Measurements from ENCODE around the gene KIAA1614.

GRCh38 chr1:180928331-180929230 lies 15.9 kb downstream of the KIAA1614 start:
- no peak for TF ChIP-seq ZC3H10 (CRISPR knock-in tag; IDR thresholded peaks at IDR 0.05)
- no peak for TF ChIP-seq ZNF565 (CRISPR knock-in tag; conservative IDR thresholded peaks at IDR 0.05; ENCODE audit: low read depth)
- TF ChIP-seq ZFP3 (CRISPR knock-in tag; IDR thresholded peaks at IDR 0.05): no peak
- TF ChIP-seq ZNF8 (CRISPR knock-in tag; IDR thresholded peaks at IDR 0.05): no peak

Measured in SK-N-SH treated with all-trans-retinoic acid at 6 μM for 48 hours (cell line).